Skeletal muscle tissue (tissue), 4 donors: ENCODE data around the gene BTLA. TPM values are rescaled to one million over a fixed set of nuclear protein-coding genes. Genes with fewer than 3 reads are reported as not detected.
"Not testable (repeated sequence)": the region's sequence is repeated elsewhere in the genome, so short reads cannot be mapped to it uniquely, and the experiment has no call there.

ENCODE experiments used
- H3K27ac ChIP-seq: one replicate; pipeline ENCODE4 v1.7.0; 2013; ENCODE audit warnings: mild to moderate bottlenecking, low read depth, low read length, inconsistent platforms
- H3K27me3 ChIP-seq, 3 donors: one replicate each; pipeline ENCODE4 v1.7.0; 2013; ENCODE audit warnings: low read length in 3 of 3; ENCODE audit not compliant: control insufficient read depth in 3 of 3, insufficient read depth in 3 of 3
- H3K36me3 ChIP-seq, 3 donors: one replicate each; pipeline ENCODE4 v1.7.0; 2013; ENCODE audit warnings: low read length in 3 of 3; ENCODE audit not compliant: control insufficient read depth in 3 of 3, insufficient read depth in 3 of 3
- H3K4me1 ChIP-seq, 3 donors: one replicate each; pipeline ENCODE4 v1.7.0; 2013; ENCODE audit warnings: low read length in 3 of 3, mild to moderate bottlenecking in 3 of 3; ENCODE audit not compliant: control insufficient read depth in 3 of 3, insufficient read depth in 3 of 3
- H3K4me3 ChIP-seq, 3 donors: one replicate each; pipeline ENCODE4 v1.7.0; 2013; ENCODE audit warnings: low read length in 3 of 3
- H3K9ac ChIP-seq, 3 donors: one replicate each; pipeline ENCODE4 v1.7.0; 2013; ENCODE audit warnings: low read length in 3 of 3, mild to moderate bottlenecking in 3 of 3, moderate library complexity in 2 of 3, low read depth in 1 of 3
- H3K9me3 ChIP-seq, 3 donors: one replicate each; pipeline ENCODE4 v1.7.0; 2013; ENCODE audit warnings: low read length in 3 of 3; ENCODE audit not compliant: control insufficient read depth in 3 of 3
- total RNA-seq: library from RNA; depleted of rRNA; stranded (reverse); fragments of >200 nt; gene quantifications from one replicate; pipeline ENCODE4 v1.2.3, GENCODE V29; 2014
- donor health status: Osteomylitis.

The BTLA gene
- total RNA-seq, 1 donor from 2014 or later, result under 0.01 TPM

- H3K27ac ChIP-seq, result no peak overlapping the region
- H3K9ac ChIP-seq, result no peak overlapping the region
- H3K9me3 ChIP-seq, result no peaks in the 10 kb centered on the region
- H3K27me3 ChIP-seq, result no peaks in the 10 kb centered on the region
- H3K4me1 ChIP-seq, result no peaks in the 10 kb centered on the region
- H3K4me3 ChIP-seq, result no peak overlapping the region
- no peaks in the 10 kb centered on the region for H3K36me3 ChIP-seq
These were observed 13.0 kb upstream of the BTLA start for GRCh38 chr3:112512320-112512719.

GRCh38 chr3:112508860-112509259, 9.6 kb upstream of the BTLA start:
- Histone ChIP-seq H3K9ac (no peak overlapping the region), H3K36me3 (no peaks in the 10 kb centered on the region), H3K27me3 (no peaks in the 10 kb centered on the region), H3K9me3 (no peaks in the 10 kb centered on the region), H3K4me1 (no peaks in the 10 kb centered on the region), H3K27ac (no peak overlapping the region), H3K4me3 (no peak overlapping the region)

GRCh38 chr3:112508261-112508660, 9.0 kb upstream of the BTLA start:
- no peaks in the 10 kb centered on the region for H3K36me3 ChIP-seq
- H3K27ac ChIP-seq, result no peak overlapping the region
- no peak overlapping the region for H3K9ac ChIP-seq
- no peaks in the 10 kb centered on the region for H3K9me3 ChIP-seq
- H3K4me1 ChIP-seq, result no peaks in the 10 kb centered on the region
- no peaks in the 10 kb centered on the region for H3K27me3 ChIP-seq
- no peak overlapping the region for H3K4me3 ChIP-seq

- no peaks in the 10 kb centered on the region for H3K36me3 ChIP-seq
- H3K9me3 ChIP-seq, result no peaks in the 10 kb centered on the region
- H3K27ac ChIP-seq, result no peak overlapping the region
- no peaks in the 10 kb centered on the region for H3K4me1 ChIP-seq
- H3K27me3 ChIP-seq, result no peaks in the 10 kb centered on the region
- H3K4me3 ChIP-seq, result no peak overlapping the region
- H3K9ac ChIP-seq, result no peak overlapping the region
These were observed 6.6 kb upstream of the BTLA start for GRCh38 chr3:112505907-112506306.

- no peaks in the 10 kb centered on the region for H3K9me3 ChIP-seq
- H3K36me3 ChIP-seq, result no peaks in the 10 kb centered on the region
- no peaks in the 10 kb centered on the region for H3K4me1 ChIP-seq
- no peak overlapping the region for H3K27ac ChIP-seq
- no peak overlapping the region for H3K9ac ChIP-seq
- H3K4me3 ChIP-seq, result no peak overlapping the region
- H3K27me3 ChIP-seq, result no peaks in the 10 kb centered on the region
These were observed 4.9 kb upstream of the BTLA start for GRCh38 chr3:112504123-112504522.

- no peak overlapping the region for H3K9ac ChIP-seq
- no peak overlapping the region for H3K4me3 ChIP-seq
These were observed 4.2 kb upstream of the BTLA start for GRCh38 chr3:112503304-112503972.

GRCh38 chr3:112500621-112501020, 1.3 kb upstream of the BTLA start:
- no peak overlapping the region for H3K4me3 ChIP-seq
- no peaks in the 10 kb centered on the region for H3K9me3 ChIP-seq
- H3K4me1 ChIP-seq, result no peaks in the 10 kb centered on the region
- no peak overlapping the region for H3K27ac ChIP-seq
- H3K36me3 ChIP-seq, result no peaks in the 10 kb centered on the region
- no peaks in the 10 kb centered on the region for H3K27me3 ChIP-seq
- H3K9ac ChIP-seq, result no peak overlapping the region

More at GRCh38 chr3:112503304-112503972, 4.2 kb upstream of the BTLA start:
- Histone ChIP-seq H3K9me3 (no peaks in the 10 kb centered on the region), H3K4me1 (no peaks in the 10 kb centered on the region), H3K27ac (no peak overlapping the region), H3K36me3 (no peaks in the 10 kb centered on the region), H3K27me3 (no peaks in the 10 kb centered on the region)

GRCh38 chr3:112497897-112498548, 1.2 kb downstream of the BTLA start:
- H3K4me1 ChIP-seq, result no peaks in the 10 kb centered on the region
- no peak overlapping the region for H3K4me3 ChIP-seq
- no peak overlapping the region for H3K9ac ChIP-seq

GRCh38 chr3:112496366-112497067, 2.8 kb downstream of the BTLA start:
- no peaks in the 10 kb centered on the region for H3K9me3 ChIP-seq
- no peak overlapping the region for H3K4me3 ChIP-seq
- H3K27ac ChIP-seq, result no peak overlapping the region

More at GRCh38 chr3:112497897-112498548, 1.2 kb downstream of the BTLA start:
- no peaks in the 10 kb centered on the region for H3K27me3 ChIP-seq
- H3K27ac ChIP-seq, result no peak overlapping the region
- no peaks in the 10 kb centered on the region for H3K36me3 ChIP-seq
- H3K9me3 ChIP-seq, result no peaks in the 10 kb centered on the region

GRCh38 chr3:112494448-112494767, 4.9 kb downstream of the BTLA start:
- not testable (repeated sequence) for H3K36me3 ChIP-seq, H3K9me3 ChIP-seq, H3K9ac ChIP-seq, H3K4me1 ChIP-seq, H3K27me3 ChIP-seq, H3K27ac ChIP-seq, H3K4me3 ChIP-seq

More at GRCh38 chr3:112496366-112497067, 2.8 kb downstream of the BTLA start:
- no peaks in the 10 kb centered on the region for H3K36me3 ChIP-seq
- H3K4me1 ChIP-seq, result no peaks in the 10 kb centered on the region
- H3K27me3 ChIP-seq, result no peaks in the 10 kb centered on the region
- no peak overlapping the region for H3K9ac ChIP-seq
